Activated T-helper 2 cell treated with anti-CD3 and anti-CD28 coated beads, Interferon-gamma antibody, Interleukin-2, Interleukin-4, amounts not matched to agents 10 μg/mL and 5 μg/mL and 100 μg/mL, durations not matched to agents 14 hours and 24 hours and 36 hours (primary cell): ENCODE data around the gene CTNNA2. TPM values are rescaled to one million over a fixed set of nuclear protein-coding genes. Genes with fewer than 3 reads are reported as not detected.

Experiments used
- DNase-seq: peaks from one replicate; pipeline ENCODE4 v3.0.0; 2021; ENCODE audit warnings: low spot score
- H3K27ac Mint-ChIP-seq: one replicate; pipeline ENCODE4 v1.8.0; 2021; ENCODE audit warnings: mixed read lengths
- H3K27me3 Mint-ChIP-seq: one replicate; pipeline ENCODE4 v1.8.0; 2021; ENCODE audit warnings: low read depth, mixed read lengths
- H3K36me3 Mint-ChIP-seq: one replicate; pipeline ENCODE4 v1.8.0; 2021; ENCODE audit warnings: low read depth, mixed read lengths
- H3K4me1 Mint-ChIP-seq: one replicate; pipeline ENCODE4 v1.8.0; 2021; ENCODE audit warnings: low read depth, mixed read lengths
- H3K4me3 Mint-ChIP-seq: one replicate; pipeline ENCODE4 v1.8.0; 2021; ENCODE audit warnings: low read depth, mild to moderate bottlenecking, moderate library complexity, mixed read lengths
- H3K9me3 Mint-ChIP-seq: one replicate; pipeline ENCODE4 v1.8.0; 2021; ENCODE audit warnings: mixed read lengths
- intact Hi-C: fragments of 100-400 bp; cut with micrococcal nuclease; formaldehyde crosslinking; loops from one replicate; pipeline ENCODE4 v1.15.1; 2023
- total RNA-seq: library from RNA; stranded (reverse); gene quantifications from 2 replicates; pipeline ENCODE4 v1.2.3, GENCODE V29; 2022

Gene CTNNA2
- total RNA-seq, 1 donor from 2014 or later = not detected

DNA sequence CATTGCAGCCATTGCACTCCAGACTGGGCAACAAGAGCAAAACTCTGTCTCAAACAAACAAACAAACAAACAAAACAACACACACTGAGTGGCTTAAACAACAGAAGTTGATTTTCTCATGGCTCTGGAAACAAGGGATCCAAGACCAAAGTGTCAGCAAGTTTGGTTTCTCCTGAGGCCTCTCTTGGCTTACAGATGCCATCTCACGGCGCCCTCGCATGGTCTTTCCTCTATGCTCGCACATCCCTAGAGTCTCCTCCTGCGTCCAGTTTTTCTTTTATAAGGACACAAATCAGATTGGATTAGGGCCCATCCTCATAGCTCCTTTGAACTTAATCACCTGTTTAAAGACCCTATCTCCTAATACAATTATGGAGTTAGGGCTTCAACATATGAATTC, 925.1 kb downstream of the CTNNA2 start:
- intact Hi-C loops = no loop called here
- Mint-ChIP-seq H3K4me3 (no peak overlapping the region), H3K4me1 (no peaks in the 10 kb centered on the region), H3K36me3 (no peaks in the 10 kb centered on the region), H3K9me3 (peaks cover 9% of the 10 kb centered on the region), H3K27ac (no peak overlapping the region), H3K27me3 (no peaks in the 10 kb centered on the region)
- no peak for DNase-seq

DNA sequence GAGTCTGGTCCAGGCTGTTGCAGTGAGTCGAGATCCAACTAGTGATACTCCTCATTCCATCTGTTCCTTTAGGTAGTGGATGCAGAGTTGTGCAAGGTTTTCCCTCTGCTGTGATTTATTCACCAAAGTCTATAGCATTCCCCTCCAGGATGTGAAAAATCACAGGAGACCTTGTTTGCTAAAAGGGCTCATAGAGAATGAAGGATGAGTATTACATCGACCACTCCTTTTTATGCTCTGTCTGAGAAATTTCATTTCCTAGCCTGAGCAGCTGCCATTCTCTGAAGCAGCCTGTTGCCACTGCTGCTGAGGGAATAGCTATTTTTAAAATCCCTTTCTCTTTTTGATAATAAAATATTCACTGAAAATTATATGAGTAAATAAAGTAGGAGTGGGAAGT, 925.8 kb downstream of the CTNNA2 start:
- Mint-ChIP-seq H3K4me3 (no peak overlapping the region), H3K9me3 (peaks cover 10% of the 10 kb centered on the region), H3K27ac (no peak overlapping the region), H3K4me1 (no peaks in the 10 kb centered on the region), H3K27me3 (no peaks in the 10 kb centered on the region), H3K36me3 (no peaks in the 10 kb centered on the region)
- no peak for DNase-seq
- intact Hi-C loops = no loop called here

DNA sequence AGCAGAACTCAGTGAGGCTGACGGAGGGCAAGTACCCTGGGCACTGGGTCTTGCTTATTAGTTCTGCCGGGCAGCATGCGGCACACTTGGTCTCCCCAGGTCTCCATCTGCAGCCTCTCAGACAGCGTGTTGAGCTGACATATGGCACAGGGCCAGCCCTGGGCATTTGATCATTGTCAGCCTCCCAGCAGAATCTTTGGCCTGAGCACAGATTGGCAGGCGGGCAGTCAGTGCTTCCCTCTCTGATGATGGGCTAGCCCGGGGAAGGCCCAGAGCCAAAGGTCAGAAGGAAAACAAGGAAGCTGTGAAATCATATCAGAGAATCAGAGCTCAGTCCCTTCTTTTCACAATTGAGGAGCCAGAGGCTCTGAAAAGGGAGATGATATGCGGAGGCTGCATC, 941.8 kb downstream of the CTNNA2 start:
- Mint-ChIP-seq H3K27me3 (no peaks in the 10 kb centered on the region), H3K4me1 (no peaks in the 10 kb centered on the region), H3K27ac (no peak overlapping the region), H3K9me3 (peaks cover 27% of the 10 kb centered on the region), H3K36me3 (no peaks in the 10 kb centered on the region), H3K4me3 (no peak overlapping the region)
- intact Hi-C loops = no loop called here
- DNase-seq = no peak

DNA sequence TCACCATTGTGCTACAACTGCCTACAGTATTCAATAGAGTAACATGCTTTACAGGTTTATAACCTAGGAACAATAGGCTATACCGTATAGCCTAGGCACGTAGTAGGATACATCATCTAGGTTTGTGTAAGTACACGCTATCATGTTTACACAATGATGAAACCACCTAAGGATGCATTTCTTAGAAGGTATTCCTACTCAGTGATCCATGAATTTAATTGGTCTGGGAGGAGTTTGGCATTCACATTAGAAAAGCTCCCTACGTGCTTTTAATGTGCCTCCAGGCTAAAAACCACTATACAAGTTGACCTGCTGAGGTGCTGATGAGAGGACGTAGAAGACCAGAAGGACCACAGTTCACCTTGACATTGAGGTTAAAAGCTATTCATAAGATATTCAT, 946.2 kb downstream of the CTNNA2 start:
- H3K4me3 Mint-ChIP-seq = no peak overlapping the region
- intact Hi-C loops = no loop called here

DNA sequence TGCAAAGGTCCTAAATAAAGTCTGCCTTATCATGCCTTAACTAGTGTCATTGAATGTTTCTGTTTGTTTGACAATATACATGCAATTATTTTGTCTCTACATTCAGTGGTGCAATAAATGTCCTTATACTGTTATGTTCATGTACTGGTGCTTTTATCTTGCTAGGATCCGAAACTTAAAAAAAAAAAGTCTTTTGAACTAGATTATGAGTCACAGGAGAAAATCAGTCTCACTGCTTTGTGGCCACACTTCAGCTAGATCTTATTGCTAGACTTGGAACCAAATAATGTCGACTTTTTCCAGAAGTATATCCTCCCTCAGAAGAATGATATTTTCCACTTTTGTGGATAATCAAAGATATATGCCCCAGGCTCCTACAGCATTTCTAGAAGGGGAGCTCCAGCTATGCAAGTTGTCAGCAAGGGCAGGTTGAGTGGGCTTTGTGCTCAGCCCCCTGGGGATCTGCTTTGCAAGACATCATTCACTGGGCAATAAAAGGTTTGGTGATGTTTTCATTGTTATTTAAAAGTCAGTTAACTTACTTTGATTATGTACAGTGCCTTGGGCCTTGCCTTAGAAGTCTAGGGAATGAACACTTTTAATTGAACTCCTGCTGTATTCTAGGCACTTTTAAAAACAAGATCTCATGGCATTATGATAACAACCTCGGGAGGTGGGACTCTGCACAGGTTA, 948.8 kb downstream of the CTNNA2 start:
- Mint-ChIP-seq H3K36me3 (no peaks in the 10 kb centered on the region), H3K27ac (no peak overlapping the region), H3K4me1 (no peaks in the 10 kb centered on the region), H3K9me3 (peaks cover 29% of the 10 kb centered on the region), H3K27me3 (no peaks in the 10 kb centered on the region), H3K4me3 (no peak overlapping the region)
- intact Hi-C loops = no loop called here
- DNase-seq = no peak

More for the DNA sequence above, 946.2 kb downstream of the CTNNA2 start:
- no peaks in the 10 kb centered on the region for H3K36me3 Mint-ChIP-seq
- H3K27me3 Mint-ChIP-seq = no peaks in the 10 kb centered on the region
- no peak overlapping the region for H3K27ac Mint-ChIP-seq
- no peak for DNase-seq
- H3K9me3 Mint-ChIP-seq = peaks cover 38% of the 10 kb centered on the region
- no peaks in the 10 kb centered on the region for H3K4me1 Mint-ChIP-seq

DNA sequence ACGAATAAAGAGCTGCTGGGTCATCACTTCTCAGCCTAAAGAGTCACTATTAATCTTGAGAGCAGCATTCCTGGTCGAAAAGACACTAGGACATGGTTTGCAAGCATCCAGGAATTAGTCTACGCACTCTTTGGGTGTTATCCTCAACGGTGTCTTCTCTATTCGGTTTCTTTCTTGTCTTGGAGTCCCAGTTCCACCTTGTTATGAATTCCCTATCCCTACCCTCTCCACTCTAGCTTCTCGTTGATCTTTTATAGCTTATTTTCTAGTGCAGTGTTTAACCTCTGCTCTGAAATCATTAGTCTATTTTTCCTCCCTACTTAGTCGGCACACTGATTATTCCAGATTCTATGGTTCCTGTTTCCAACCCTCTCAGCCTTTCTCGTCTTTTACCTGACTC, 949.8 kb downstream of the CTNNA2 start:
- DNase-seq = no peak
- Mint-ChIP-seq H3K4me3 (no peak overlapping the region), H3K27me3 (no peaks in the 10 kb centered on the region), H3K27ac (no peak overlapping the region), H3K4me1 (no peaks in the 10 kb centered on the region), H3K9me3 (peaks cover 30% of the 10 kb centered on the region), H3K36me3 (no peaks in the 10 kb centered on the region)
- intact Hi-C loops = no loop called here

DNA sequence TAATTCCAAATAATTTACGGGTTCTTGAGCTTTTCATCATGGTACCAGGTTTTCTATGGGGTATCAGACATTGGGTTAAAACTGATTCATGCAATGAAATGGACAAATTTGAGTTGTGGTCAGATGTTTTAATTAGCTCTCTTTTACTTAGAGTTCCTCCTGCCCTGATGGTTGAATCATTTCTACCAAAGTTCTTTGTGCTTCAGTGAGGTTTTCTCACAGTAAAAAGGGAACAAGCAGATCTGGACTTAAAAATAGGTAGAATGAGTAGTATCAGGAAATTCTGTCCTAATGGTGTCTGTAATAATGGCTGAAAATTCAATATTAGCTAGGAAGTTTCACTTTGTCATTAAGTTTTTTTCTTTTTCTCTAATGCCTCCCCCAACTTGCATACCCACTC, 951.4 kb downstream of the CTNNA2 start:
- Mint-ChIP-seq H3K4me1 (no peaks in the 10 kb centered on the region), H3K36me3 (no peaks in the 10 kb centered on the region), H3K27me3 (no peaks in the 10 kb centered on the region), H3K27ac (no peak overlapping the region), H3K9me3 (peaks cover 27% of the 10 kb centered on the region), H3K4me3 (no peak overlapping the region)
- no peak for DNase-seq
- intact Hi-C loops = no loop called here

DNA sequence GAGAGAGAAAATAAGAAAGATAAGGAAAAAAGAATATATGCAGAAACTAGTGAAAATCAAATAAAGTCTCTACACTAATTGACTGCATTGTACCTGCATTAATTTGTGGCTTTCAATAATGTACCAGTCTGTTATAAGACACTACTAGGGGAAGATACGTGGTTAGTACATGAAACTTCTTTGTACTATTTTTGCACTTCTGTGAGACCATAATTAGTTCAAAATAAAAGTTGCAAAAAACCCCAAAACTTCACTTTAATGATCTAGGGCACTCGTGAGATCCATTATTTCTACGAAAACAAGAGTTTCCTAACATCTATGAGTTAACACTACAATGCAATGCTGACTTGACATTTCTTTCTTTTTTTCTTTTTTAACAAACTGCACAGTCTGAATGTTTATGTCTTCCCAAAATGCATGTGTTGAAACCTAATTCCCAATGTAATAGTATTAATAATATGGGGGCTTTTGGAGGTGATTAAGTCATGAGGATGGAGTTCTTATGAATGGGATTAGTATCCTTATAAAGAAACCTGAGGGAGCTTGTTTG, 954.5 kb downstream of the CTNNA2 start:
- no peak overlapping the region for H3K4me3 Mint-ChIP-seq
- DNase-seq = no peak
- peaks cover 39% of the 10 kb centered on the region for H3K9me3 Mint-ChIP-seq
- no peaks in the 10 kb centered on the region for H3K27me3 Mint-ChIP-seq
- H3K36me3 Mint-ChIP-seq = no peaks in the 10 kb centered on the region
- H3K4me1 Mint-ChIP-seq = no peaks in the 10 kb centered on the region
- intact Hi-C loops = no loop called here
- no peak overlapping the region for H3K27ac Mint-ChIP-seq

DNA sequence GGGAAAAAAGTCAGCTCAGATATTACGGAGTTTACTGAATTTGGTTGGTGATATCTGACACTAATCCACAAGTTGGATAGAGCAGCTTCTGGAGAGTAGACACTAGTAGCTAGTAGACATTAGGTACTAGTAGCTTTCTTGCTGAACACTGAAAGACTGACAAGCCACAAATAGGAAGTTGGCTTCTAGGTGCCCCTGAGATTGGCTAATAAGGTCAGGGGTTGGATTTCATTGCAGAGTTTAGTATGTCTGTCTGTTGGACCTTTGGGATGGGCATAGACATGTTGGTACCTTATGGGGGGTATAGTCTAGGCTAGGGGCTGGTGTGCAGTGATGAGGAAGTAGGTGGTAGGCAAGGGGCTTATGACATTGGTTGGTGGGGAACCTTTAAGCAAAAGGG, 956.6 kb downstream of the CTNNA2 start:
- no peak overlapping the region for H3K4me3 Mint-ChIP-seq

DNA sequence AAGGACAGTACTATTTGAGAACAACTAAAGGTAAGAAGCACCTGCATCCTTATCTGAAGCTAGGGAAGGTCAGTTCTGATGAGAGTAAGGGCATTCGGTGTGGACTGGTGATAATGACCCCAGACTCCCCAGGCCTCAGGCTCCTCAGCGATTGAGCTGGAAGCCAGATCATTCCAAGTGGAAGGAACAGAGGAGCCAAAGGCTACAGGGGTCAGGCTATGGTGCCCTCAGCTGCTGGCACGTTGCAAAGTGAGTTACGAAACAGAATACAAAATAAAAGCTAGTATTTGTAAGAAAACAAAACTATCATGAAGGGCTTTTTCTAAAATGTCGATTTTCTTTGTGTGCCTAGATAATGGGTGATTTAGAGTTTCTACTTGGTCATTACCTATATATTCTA, 960.2 kb downstream of the CTNNA2 start:
- H3K27ac Mint-ChIP-seq = no peak overlapping the region
- no peaks in the 10 kb centered on the region for H3K36me3 Mint-ChIP-seq
- intact Hi-C loops = no loop called here
- no peak for DNase-seq
- no peak overlapping the region for H3K4me3 Mint-ChIP-seq
- H3K27me3 Mint-ChIP-seq = no peaks in the 10 kb centered on the region
- H3K9me3 Mint-ChIP-seq = peaks cover 39% of the 10 kb centered on the region
- no peaks in the 10 kb centered on the region for H3K4me1 Mint-ChIP-seq

More for the DNA sequence above, 956.6 kb downstream of the CTNNA2 start:
- intact Hi-C loops = no loop called here
- no peaks in the 10 kb centered on the region for H3K36me3 Mint-ChIP-seq
- DNase-seq = no peak
- no peak overlapping the region for H3K27ac Mint-ChIP-seq
- H3K27me3 Mint-ChIP-seq = no peaks in the 10 kb centered on the region
- peaks cover 38% of the 10 kb centered on the region for H3K9me3 Mint-ChIP-seq
- no peaks in the 10 kb centered on the region for H3K4me1 Mint-ChIP-seq

DNA sequence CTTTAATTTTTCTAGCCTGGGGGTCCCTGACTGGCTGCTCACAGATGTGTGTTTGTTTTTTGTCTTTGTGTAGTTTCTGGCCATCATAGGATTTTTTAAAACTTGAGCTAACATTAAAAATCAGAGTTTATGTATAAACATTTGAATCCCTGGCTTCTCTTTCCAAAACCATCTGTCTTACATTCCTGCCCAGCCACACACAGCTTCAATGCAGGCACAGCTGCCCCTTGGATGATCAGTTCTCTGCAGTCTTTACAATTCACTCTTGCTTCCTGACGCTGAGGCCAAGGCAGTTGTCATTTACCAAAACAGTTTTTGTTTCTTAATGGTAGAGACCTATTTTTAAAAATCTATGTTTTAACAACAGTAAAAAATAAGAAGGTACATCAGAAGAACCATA, 960.9 kb downstream of the CTNNA2 start:
- peaks cover 45% of the 10 kb centered on the region for H3K9me3 Mint-ChIP-seq
- no peak overlapping the region for H3K4me3 Mint-ChIP-seq
- H3K4me1 Mint-ChIP-seq = no peaks in the 10 kb centered on the region
- H3K36me3 Mint-ChIP-seq = no peaks in the 10 kb centered on the region
- H3K27ac Mint-ChIP-seq = no peak overlapping the region
- no peak for DNase-seq
- intact Hi-C loops = no loop called here
- H3K27me3 Mint-ChIP-seq = no peaks in the 10 kb centered on the region

DNA sequence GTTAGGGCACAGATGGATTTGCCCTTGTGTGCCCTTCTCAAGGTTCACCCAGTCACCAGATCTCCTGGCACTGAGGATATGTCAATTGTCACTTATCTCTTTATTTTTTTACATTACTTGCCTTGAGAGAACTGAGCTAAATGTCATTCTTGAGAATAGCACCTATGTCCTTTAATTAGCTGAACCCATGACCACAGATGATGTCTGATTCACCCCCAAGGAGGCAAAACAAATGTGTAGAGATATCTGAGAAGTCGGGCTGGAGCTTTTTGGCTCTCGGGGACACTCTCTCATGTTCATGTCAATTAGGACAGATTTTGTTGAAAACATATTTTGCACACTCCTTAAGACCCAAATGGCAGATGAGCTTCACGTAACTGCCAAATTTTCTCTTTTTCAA, 963.1 kb downstream of the CTNNA2 start:
- no peaks in the 10 kb centered on the region for H3K4me1 Mint-ChIP-seq
- intact Hi-C loops = no loop called here
- no peak overlapping the region for H3K27ac Mint-ChIP-seq
- H3K27me3 Mint-ChIP-seq = no peaks in the 10 kb centered on the region
- DNase-seq = no peak
- peaks cover 40% of the 10 kb centered on the region for H3K9me3 Mint-ChIP-seq
- no peak overlapping the region for H3K4me3 Mint-ChIP-seq
- H3K36me3 Mint-ChIP-seq = no peaks in the 10 kb centered on the region

DNA sequence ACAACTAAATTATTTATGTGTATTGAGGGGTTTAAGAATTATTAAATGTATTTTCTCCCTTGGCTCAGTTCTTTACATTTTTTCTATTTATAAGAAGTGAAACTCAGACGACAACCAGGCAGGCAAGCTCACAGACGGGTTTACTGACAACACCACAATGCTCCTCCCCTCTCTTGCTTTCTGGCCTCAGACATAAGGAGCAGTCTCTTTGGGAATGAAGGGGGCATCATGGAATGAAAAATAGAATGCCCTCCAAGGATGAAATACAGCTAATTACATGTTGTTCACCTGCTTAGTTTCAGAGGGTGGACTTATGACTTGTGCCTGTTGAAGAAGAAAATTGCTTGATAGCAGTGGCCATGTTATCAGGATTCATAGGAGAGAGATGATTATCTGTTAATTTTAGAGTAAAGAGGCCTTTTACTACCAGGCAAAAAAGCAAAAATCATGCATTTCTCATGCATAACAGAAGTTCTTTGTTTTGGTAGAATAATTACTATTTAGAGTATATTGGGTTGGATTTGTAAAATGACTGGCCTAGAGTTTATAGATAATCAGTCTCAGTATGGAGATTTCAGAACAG, 963.8 kb downstream of the CTNNA2 start:
- Mint-ChIP-seq H3K9me3 (peaks cover 39% of the 10 kb centered on the region), H3K36me3 (no peaks in the 10 kb centered on the region), H3K4me3 (no peak overlapping the region), H3K27me3 (no peaks in the 10 kb centered on the region), H3K27ac (no peak overlapping the region), H3K4me1 (no peaks in the 10 kb centered on the region)
- intact Hi-C loops = no loop called here
- DNase-seq = no peak
